WTC11 (cell line): ENCODE data around the gene PXT1. TPM values are rescaled to one million over a fixed set of nuclear protein-coding genes. Genes with fewer than 3 reads are reported as not detected.

Experiments used
- ATAC-seq: fragments of 200-7000 bp; cut with Tn5 transposase; 2 replicates; pipeline ENCODE4 v1.10.0; 2021; ENCODE audit warnings: mild to moderate bottlenecking, moderate library complexity
- CTCF ChIA-PET: fragments of 300-600 bp; sonication (Branson Sonifier 250); formaldehyde crosslinking; loops from one replicate; lab custom pipeline; 2021; ENCODE audit warnings: antibody characterized with exemption; lab: Charles Lee
- POLR2A ChIA-PET: fragments of 350-600 bp; sonication (Branson Sonifier 250); formaldehyde crosslinking; loops from one replicate; lab custom pipeline; 2021; ENCODE audit warnings: antibody characterized with exemption; lab: Charles Lee
- DNase-seq: peaks from one replicate; pipeline ENCODE4 v3.0.0; 2021; ENCODE audit warnings: low spot score
- H3K27ac Mint-ChIP-seq: 2 replicates; pipeline ENCODE4 v1.8.0; 2021; ENCODE audit warnings: mixed read lengths
- H3K27me3 Mint-ChIP-seq: 2 replicates; pipeline ENCODE4 v1.8.0; 2021; ENCODE audit warnings: low read depth, mild to moderate bottlenecking, moderate library complexity, mixed read lengths
- H3K36me3 Mint-ChIP-seq: 2 replicates; pipeline ENCODE4 v1.8.0; 2021; ENCODE audit warnings: mixed read lengths
- H3K4me1 Mint-ChIP-seq: 2 replicates; pipeline ENCODE4 v1.8.0; 2022; ENCODE audit warnings: mixed read lengths
- H3K4me3 Mint-ChIP-seq: 2 replicates; pipeline ENCODE4 v1.8.0; 2021; ENCODE audit warnings: mild to moderate bottlenecking, moderate library complexity, mixed read lengths
- H3K9me3 Mint-ChIP-seq: 2 replicates; pipeline ENCODE4 v1.8.0; 2021; ENCODE audit warnings: mixed read lengths
- ATF1 ChIP-seq: sonication (generic); formaldehyde crosslinking; IDR thresholded peaks from 2 replicates; pipeline ENCODE4 v1.8.1; 2023; ENCODE audit warnings: mild to moderate bottlenecking, moderate library complexity, missing genetic modification reagents
- CTCF ChIP-seq: fragments of 200-600 bp; IDR thresholded peaks from 2 replicates; pipeline ENCODE4 v1.8.0; 2022; ENCODE audit warnings: antibody characterized with exemption
- GABPB1 ChIP-seq: sonication (generic); formaldehyde crosslinking; IDR thresholded peaks from 2 replicates; pipeline ENCODE4 v1.8.1; 2023; ENCODE audit warnings: mild to moderate bottlenecking, missing genetic modification reagents
- HMGA2 ChIP-seq: fragments of 250-450 bp; sonication (Bioruptor Pico); IDR thresholded peaks from 2 replicates; pipeline ENCODE4 v1.4.0; 2021; ENCODE audit warnings: mild to moderate bottlenecking, moderate library complexity
- JAZF1 ChIP-seq: fragments of 250-450 bp; sonication (Bioruptor Pico); IDR thresholded peaks from 2 replicates; pipeline ENCODE4 v1.9.0; 2021; ENCODE audit warnings: moderate library complexity, mild to moderate bottlenecking, inconsistent platforms
- MYBL2 ChIP-seq: sonication (generic); formaldehyde crosslinking; IDR thresholded peaks from 2 replicates; pipeline ENCODE4 v1.8.1; 2023; ENCODE audit warnings: mild to moderate bottlenecking, moderate library complexity, missing genetic modification reagents
- NFATC4 ChIP-seq: fragments of 250-450 bp; sonication (Bioruptor Pico); IDR thresholded peaks from 2 replicates; pipeline ENCODE4 v1.9.0; 2021; ENCODE audit warnings: mild to moderate bottlenecking
- NFE2L1 ChIP-seq: sonication (generic); formaldehyde crosslinking; IDR thresholded peaks from 2 replicates; pipeline ENCODE4 v1.8.1; 2023; ENCODE audit warnings: missing genetic modification reagents
- NFYB ChIP-seq: sonication (generic); formaldehyde crosslinking; conservative IDR thresholded peaks from 2 replicates; pipeline ENCODE4 v1.8.0; 2022; ENCODE audit warnings: low read depth, missing genetic modification reagents
- OVOL2 ChIP-seq: fragments of 250-450 bp; sonication (Bioruptor Pico); IDR thresholded peaks from 2 replicates; pipeline ENCODE4 v1.9.0; 2021; ENCODE audit warnings: mild to moderate bottlenecking, borderline replicate concordance
- RELA ChIP-seq: sonication (generic); formaldehyde crosslinking; IDR thresholded peaks from 2 replicates; pipeline ENCODE4 v1.8.1; 2022; ENCODE audit warnings: missing genetic modification reagents, mild to moderate bottlenecking, borderline replicate concordance
- RORB ChIP-seq: fragments of 250-450 bp; sonication (Bioruptor Pico); IDR thresholded peaks from 2 replicates; pipeline ENCODE4 v1.9.0; 2021; ENCODE audit warnings: mild to moderate bottlenecking
- SMAD3 ChIP-seq: sonication (generic); formaldehyde crosslinking; IDR thresholded peaks from 2 replicates; pipeline ENCODE4 v1.8.0; 2022; ENCODE audit warnings: missing genetic modification reagents, mild to moderate bottlenecking, borderline replicate concordance
- SMAD4 ChIP-seq: sonication (generic); formaldehyde crosslinking; IDR thresholded peaks from 2 replicates; pipeline ENCODE4 v1.8.0; 2022; ENCODE audit warnings: mild to moderate bottlenecking, missing genetic modification reagents
- SOX15 ChIP-seq: fragments of 250-450 bp; sonication (Bioruptor Pico); IDR thresholded peaks from 2 replicates; pipeline ENCODE4 v1.9.0; 2021; ENCODE audit warnings: mild to moderate bottlenecking
- TCF7 ChIP-seq: sonication (generic); formaldehyde crosslinking; IDR thresholded peaks from 2 replicates; pipeline ENCODE4 v1.8.0; 2022; ENCODE audit warnings: mild to moderate bottlenecking, low read depth, missing genetic modification reagents, moderate library complexity
- USF1 ChIP-seq: sonication (generic); formaldehyde crosslinking; IDR thresholded peaks from 2 replicates; pipeline ENCODE4 v1.8.0; 2022; ENCODE audit warnings: mild to moderate bottlenecking, missing genetic modification reagents
- ZNF138 ChIP-seq: sonication (generic); formaldehyde crosslinking; conservative IDR thresholded peaks from 2 replicates; pipeline ENCODE4 v1.8.1; 2022; ENCODE audit warnings: mild to moderate bottlenecking, moderate library complexity, missing genetic modification reagents
- ZNF263 ChIP-seq: sonication (generic); formaldehyde crosslinking; IDR thresholded peaks from 2 replicates; pipeline ENCODE4 v1.8.1; 2022; ENCODE audit warnings: low read depth, mild to moderate bottlenecking, moderate library complexity, missing genetic modification reagents
- ZNF671 ChIP-seq: fragments of 250-450 bp; sonication (Bioruptor Pico); IDR thresholded peaks from 2 replicates; pipeline ENCODE4 v1.8.0; 2021; ENCODE audit warnings: mild to moderate bottlenecking
- total RNA-seq: library from RNA; stranded (reverse); gene quantifications from 3 replicates; pipeline ENCODE4 v1.2.3, GENCODE V29; 2021
- TF ChIP-seq, protein P1 (sequence below): fragments of 250-450 bp; sonication (Bioruptor Pico); IDR thresholded peaks from 2 replicates; pipeline ENCODE4 v1.9.0; 2021; ENCODE audit warnings: mild to moderate bottlenecking
- TF ChIP-seq, protein P2 (sequence below): sonication (generic); formaldehyde crosslinking; IDR thresholded peaks from 2 replicates; pipeline ENCODE4 v1.8.1; 2023; ENCODE audit warnings: mild to moderate bottlenecking, missing genetic modification reagents, moderate library complexity
- TF ChIP-seq, protein P3 (sequence below): sonication (generic); formaldehyde crosslinking; IDR thresholded peaks from 2 replicates; pipeline ENCODE4 v1.8.1; 2022; ENCODE audit warnings: low read depth, missing genetic modification reagents, borderline replicate concordance
- TF ChIP-seq, protein P4 (sequence below): sonication (generic); formaldehyde crosslinking; IDR thresholded peaks from 2 replicates; pipeline ENCODE4 v1.8.0; 2022; ENCODE audit warnings: mild to moderate bottlenecking, missing genetic modification reagents

Gene PXT1
- total RNA-seq, 1 experiment from 2014 or later, result 0.15 TPM

GRCh38 chr6:36460916-36461315 lies 18.3 kb upstream of the PXT1 start (continued):
- TF ChIP-seq, protein P1, sequence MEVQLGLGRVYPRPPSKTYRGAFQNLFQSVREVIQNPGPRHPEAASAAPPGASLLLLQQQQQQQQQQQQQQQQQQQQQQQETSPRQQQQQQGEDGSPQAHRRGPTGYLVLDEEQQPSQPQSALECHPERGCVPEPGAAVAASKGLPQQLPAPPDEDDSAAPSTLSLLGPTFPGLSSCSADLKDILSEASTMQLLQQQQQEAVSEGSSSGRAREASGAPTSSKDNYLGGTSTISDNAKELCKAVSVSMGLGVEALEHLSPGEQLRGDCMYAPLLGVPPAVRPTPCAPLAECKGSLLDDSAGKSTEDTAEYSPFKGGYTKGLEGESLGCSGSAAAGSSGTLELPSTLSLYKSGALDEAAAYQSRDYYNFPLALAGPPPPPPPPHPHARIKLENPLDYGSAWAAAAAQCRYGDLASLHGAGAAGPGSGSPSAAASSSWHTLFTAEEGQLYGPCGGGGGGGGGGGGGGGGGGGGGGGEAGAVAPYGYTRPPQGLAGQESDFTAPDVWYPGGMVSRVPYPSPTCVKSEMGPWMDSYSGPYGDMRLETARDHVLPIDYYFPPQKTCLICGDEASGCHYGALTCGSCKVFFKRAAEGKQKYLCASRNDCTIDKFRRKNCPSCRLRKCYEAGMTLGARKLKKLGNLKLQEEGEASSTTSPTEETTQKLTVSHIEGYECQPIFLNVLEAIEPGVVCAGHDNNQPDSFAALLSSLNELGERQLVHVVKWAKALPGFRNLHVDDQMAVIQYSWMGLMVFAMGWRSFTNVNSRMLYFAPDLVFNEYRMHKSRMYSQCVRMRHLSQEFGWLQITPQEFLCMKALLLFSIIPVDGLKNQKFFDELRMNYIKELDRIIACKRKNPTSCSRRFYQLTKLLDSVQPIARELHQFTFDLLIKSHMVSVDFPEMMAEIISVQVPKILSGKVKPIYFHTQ (CRISPR knock-in tag), result no peak
- TF ChIP-seq SOX15 (CRISPR knock-in tag), result no peak
- TF ChIP-seq NFE2L1 (CRISPR knock-in tag), result no peak
- no peak for TF ChIP-seq SMAD4 (CRISPR knock-in tag)
- TF ChIP-seq, protein P2, sequence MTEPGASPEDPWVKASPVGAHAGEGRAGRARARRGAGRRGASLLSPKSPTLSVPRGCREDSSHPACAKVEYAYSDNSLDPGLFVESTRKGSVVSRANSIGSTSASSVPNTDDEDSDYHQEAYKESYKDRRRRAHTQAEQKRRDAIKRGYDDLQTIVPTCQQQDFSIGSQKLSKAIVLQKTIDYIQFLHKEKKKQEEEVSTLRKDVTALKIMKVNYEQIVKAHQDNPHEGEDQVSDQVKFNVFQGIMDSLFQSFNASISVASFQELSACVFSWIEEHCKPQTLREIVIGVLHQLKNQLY, result no peak
- TF ChIP-seq GABPB1 (CRISPR knock-in tag), result no peak
- no peak for TF ChIP-seq OVOL2 (CRISPR knock-in tag)

DNA sequence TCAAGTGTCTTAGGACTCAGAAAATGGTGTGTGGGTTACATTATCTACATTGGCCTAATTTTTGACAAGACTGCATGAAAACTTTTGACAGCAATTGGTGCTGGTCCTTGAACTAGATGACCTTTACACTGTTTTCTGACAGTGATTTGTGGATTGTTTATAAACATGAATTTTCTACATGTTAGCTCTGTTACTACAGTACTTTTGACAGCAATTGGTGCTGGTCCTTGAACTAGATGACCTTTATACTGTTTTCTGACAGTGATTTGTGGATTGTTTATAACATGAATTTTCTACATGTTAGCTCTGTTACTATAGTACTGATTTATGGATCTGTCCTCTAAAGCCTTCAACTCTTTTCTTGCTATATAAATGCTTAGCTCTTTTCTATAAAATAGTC lies 16.8 kb upstream of the PXT1 start:
- CTCF ChIA-PET, result interaction anchor here (0.6 kb wide), 1 partner anchor 45 kb away, joined by 3 read pairs; no protein-coding TSS in a partner anchor
- POLR2A ChIA-PET, result no interaction called here
- Mint-ChIP-seq H3K27me3 (no peaks in the 10 kb centered on the region), H3K27ac (no peak overlapping the region), H3K4me3 (no peak overlapping the region), H3K9me3 (no peaks in the 10 kb centered on the region), H3K4me1 (peaks cover 24% of the 10 kb centered on the region), H3K36me3 (no peaks in the 10 kb centered on the region)
- ATAC-seq (no peak), DNase-seq (no peak)
- TF ChIP-seq USF1 (CRISPR knock-in tag) (no peak), ZNF671 (CRISPR knock-in tag) (no peak), TCF7 (CRISPR knock-in tag) (no peak), GABPB1 (CRISPR knock-in tag) (no peak), ZNF138 (CRISPR knock-in tag) (no peak)

- H3K4me3 Mint-ChIP-seq, result no peak overlapping the region
- DNase-seq (no peak), ATAC-seq (no peak)
- no peaks in the 10 kb centered on the region for H3K27me3 Mint-ChIP-seq
- H3K36me3 Mint-ChIP-seq, result peaks cover 4% of the 10 kb centered on the region; the same call in 1 of the 2 replicates
- H3K9me3 Mint-ChIP-seq, result no peaks in the 10 kb centered on the region
- 0 out of 2 replicates have a peak overlapping the region, but pooled peaks have one; percentile 23 for H3K27ac Mint-ChIP-seq
- TF ChIP-seq NFATC4 (no peak), MYBL2 (CRISPR knock-in tag) (no peak), RELA (CRISPR knock-in tag) (no peak), ATF1 (no peak), JAZF1 (CRISPR knock-in tag) (no peak), RORB (CRISPR knock-in tag) (no peak), SMAD3 (no peak), NFE2L1 (CRISPR knock-in tag) (no peak), CTCF (no peak), ZNF263 (CRISPR knock-in tag) (no peak), NFYB (CRISPR knock-in tag) (no peak), OVOL2 (CRISPR knock-in tag) (no peak), HMGA2 (CRISPR knock-in tag) (no peak)
- TF ChIP-seq, protein P3, sequence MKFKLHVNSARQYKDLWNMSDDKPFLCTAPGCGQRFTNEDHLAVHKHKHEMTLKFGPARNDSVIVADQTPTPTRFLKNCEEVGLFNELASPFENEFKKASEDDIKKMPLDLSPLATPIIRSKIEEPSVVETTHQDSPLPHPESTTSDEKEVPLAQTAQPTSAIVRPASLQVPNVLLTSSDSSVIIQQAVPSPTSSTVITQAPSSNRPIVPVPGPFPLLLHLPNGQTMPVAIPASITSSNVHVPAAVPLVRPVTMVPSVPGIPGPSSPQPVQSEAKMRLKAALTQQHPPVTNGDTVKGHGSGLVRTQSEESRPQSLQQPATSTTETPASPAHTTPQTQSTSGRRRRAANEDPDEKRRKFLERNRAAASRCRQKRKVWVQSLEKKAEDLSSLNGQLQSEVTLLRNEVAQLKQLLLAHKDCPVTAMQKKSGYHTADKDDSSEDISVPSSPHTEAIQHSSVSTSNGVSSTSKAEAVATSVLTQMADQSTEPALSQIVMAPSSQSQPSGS (CRISPR knock-in tag), result no peak
- TF ChIP-seq, protein P4, sequence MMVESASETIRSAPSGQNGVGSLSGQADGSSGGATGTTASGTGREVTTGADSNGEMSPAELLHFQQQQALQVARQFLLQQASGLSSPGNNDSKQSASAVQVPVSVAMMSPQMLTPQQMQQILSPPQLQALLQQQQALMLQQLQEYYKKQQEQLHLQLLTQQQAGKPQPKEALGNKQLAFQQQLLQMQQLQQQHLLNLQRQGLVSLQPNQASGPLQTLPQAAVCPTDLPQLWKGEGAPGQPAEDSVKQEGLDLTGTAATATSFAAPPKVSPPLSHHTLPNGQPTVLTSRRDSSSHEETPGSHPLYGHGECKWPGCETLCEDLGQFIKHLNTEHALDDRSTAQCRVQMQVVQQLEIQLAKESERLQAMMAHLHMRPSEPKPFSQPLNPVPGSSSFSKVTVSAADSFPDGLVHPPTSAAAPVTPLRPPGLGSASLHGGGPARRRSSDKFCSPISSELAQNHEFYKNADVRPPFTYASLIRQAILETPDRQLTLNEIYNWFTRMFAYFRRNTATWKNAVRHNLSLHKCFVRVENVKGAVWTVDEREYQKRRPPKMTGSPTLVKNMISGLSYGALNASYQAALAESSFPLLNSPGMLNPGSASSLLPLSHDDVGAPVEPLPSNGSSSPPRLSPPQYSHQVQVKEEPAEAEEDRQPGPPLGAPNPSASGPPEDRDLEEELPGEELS (CRISPR knock-in tag), result no peak
- H3K4me1 Mint-ChIP-seq, result no peaks in the 10 kb centered on the region
- ChIA-PET CTCF (interaction anchor here (1.4 to 1.6 kb wide), 2 partner anchors 25 to 32 kb away, joined by 3 to 4 read pairs; no protein-coding TSS in a partner anchor), POLR2A (no interaction called here)
Measured at GRCh38 chr6:36455486-36456027, 12.9 kb upstream of the PXT1 start.
